HepG2 (cell line): ENCODE results near the gene GAL3ST2. TPM values are rescaled to one million over a fixed set of nuclear protein-coding genes. Genes with fewer than 3 reads are reported as not detected.

Experiments used
- FOXK1 ChIP-seq: sonication (generic); formaldehyde crosslinking; IDR thresholded peaks from 2 replicates; pipeline ENCODE4 v1.4.0; 2020; ENCODE audit warnings: low read depth, missing genetic modification reagents, borderline replicate concordance
- HMGXB3 ChIP-seq: sonication (generic); formaldehyde crosslinking; IDR thresholded peaks from 2 replicates; pipeline ENCODE4 v1.4.0; 2020; ENCODE audit warnings: missing genetic modification reagents, borderline replicate concordance
- HOXA3 ChIP-seq: sonication (generic); formaldehyde crosslinking; IDR thresholded peaks from 2 replicates; pipeline ENCODE4 v1.5.0; 2020; ENCODE audit warnings: missing genetic modification reagents
- RFX1 ChIP-seq: fragments of 450-650 bp; IDR thresholded peaks from 2 replicates; pipeline ENCODE4 v1.6.1; 2017
- SATB2 ChIP-seq: sonication (generic); formaldehyde crosslinking; IDR thresholded peaks from 2 replicates; pipeline ENCODE4 v1.5.0; 2020; ENCODE audit warnings: missing genetic modification reagents
- SIX4 ChIP-seq: sonication (generic); formaldehyde crosslinking; IDR thresholded peaks from 2 replicates; pipeline ENCODE4 v1.4.0; 2020; ENCODE audit warnings: missing genetic modification reagents
- THAP11 ChIP-seq: IDR thresholded peaks from 2 replicates; pipeline ENCODE4 v1.6.1; 2016; ENCODE audit warnings: missing biosample characterization, missing genetic modification reagents
- ZNF3 ChIP-seq: IDR thresholded peaks from 2 replicates; pipeline ENCODE4 v1.7.0; 2017; ENCODE audit warnings: inconsistent platforms
- ZNF44 ChIP-seq: sonication (generic); formaldehyde crosslinking; IDR thresholded peaks from 2 replicates; pipeline ENCODE4 v1.5.1; 2020; ENCODE audit warnings: mild to moderate bottlenecking, missing genetic modification reagents
- ZNF816 ChIP-seq: sonication (generic); formaldehyde crosslinking; IDR thresholded peaks from 2 replicates; pipeline ENCODE4 v1.8.0; 2022; ENCODE audit warnings: missing genetic modification reagents, mild to moderate bottlenecking, borderline replicate concordance
- polyA plus RNA-seq, 8 experiments: library from polyadenylated mRNA; depleted of rRNA in 3 of 8; stranded (reverse) in 7 of 8; unstranded in 1 of 8; fragments of >200 nt; fragmentation: Illumina TruSeq in 4 of 8; extraction: Trizol in 4 of 8; gene quantifications; 2 replicates each; pipeline versions ENCODE4 v1.2.1 to v1.2.3, GENCODE V29; 2011 to 2016; ENCODE audit warnings: low read depth in 4 of 8, missing spikeins in 1 of 8, mixed read lengths in 1 of 8; ENCODE audit not compliant: insufficient read depth in 1 of 8
- total RNA-seq, 5 experiments: library from RNA; depleted of rRNA; stranded (reverse); fragments of >200 nt; fragmentation: Illumina TruSeq; extraction: Trizol; gene quantifications; 2 replicates each; pipeline ENCODE4 v1.2.3, GENCODE V29; 2016; ENCODE audit warnings: low read depth in 1 of 5
- TF ChIP-seq, protein P1 (sequence below): sonication (generic); formaldehyde crosslinking; IDR thresholded peaks from 2 replicates; pipeline ENCODE4 v1.4.0; 2020; ENCODE audit warnings: missing genetic modification reagents
- TF ChIP-seq, protein P2 (sequence below): IDR thresholded peaks from 2 replicates; pipeline ENCODE4 v1.6.1; 2016; ENCODE audit warnings: mild to moderate bottlenecking
- TF ChIP-seq, protein P3 (sequence below): IDR thresholded peaks from 2 replicates; pipeline ENCODE4 v1.6.1; 2016
- TF ChIP-seq, protein P4 (sequence below): IDR thresholded peaks from 2 replicates; pipeline ENCODE4 v1.6.1; 2012; ENCODE audit warnings: inconsistent platforms
- TF ChIP-seq, protein P5 (sequence below): sonication (generic); formaldehyde crosslinking; IDR thresholded peaks from 2 replicates; pipeline ENCODE4 v1.4.0; 2020; ENCODE audit warnings: missing genetic modification reagents

Gene GAL3ST2
- total and polyA plus RNA-seq, 2 of the 13 experiments (the other 11 are each of a cell fraction or from before 2014, with no cell fraction given): 0.17 to 0.20 TPM

- TF ChIP-seq, protein P1, sequence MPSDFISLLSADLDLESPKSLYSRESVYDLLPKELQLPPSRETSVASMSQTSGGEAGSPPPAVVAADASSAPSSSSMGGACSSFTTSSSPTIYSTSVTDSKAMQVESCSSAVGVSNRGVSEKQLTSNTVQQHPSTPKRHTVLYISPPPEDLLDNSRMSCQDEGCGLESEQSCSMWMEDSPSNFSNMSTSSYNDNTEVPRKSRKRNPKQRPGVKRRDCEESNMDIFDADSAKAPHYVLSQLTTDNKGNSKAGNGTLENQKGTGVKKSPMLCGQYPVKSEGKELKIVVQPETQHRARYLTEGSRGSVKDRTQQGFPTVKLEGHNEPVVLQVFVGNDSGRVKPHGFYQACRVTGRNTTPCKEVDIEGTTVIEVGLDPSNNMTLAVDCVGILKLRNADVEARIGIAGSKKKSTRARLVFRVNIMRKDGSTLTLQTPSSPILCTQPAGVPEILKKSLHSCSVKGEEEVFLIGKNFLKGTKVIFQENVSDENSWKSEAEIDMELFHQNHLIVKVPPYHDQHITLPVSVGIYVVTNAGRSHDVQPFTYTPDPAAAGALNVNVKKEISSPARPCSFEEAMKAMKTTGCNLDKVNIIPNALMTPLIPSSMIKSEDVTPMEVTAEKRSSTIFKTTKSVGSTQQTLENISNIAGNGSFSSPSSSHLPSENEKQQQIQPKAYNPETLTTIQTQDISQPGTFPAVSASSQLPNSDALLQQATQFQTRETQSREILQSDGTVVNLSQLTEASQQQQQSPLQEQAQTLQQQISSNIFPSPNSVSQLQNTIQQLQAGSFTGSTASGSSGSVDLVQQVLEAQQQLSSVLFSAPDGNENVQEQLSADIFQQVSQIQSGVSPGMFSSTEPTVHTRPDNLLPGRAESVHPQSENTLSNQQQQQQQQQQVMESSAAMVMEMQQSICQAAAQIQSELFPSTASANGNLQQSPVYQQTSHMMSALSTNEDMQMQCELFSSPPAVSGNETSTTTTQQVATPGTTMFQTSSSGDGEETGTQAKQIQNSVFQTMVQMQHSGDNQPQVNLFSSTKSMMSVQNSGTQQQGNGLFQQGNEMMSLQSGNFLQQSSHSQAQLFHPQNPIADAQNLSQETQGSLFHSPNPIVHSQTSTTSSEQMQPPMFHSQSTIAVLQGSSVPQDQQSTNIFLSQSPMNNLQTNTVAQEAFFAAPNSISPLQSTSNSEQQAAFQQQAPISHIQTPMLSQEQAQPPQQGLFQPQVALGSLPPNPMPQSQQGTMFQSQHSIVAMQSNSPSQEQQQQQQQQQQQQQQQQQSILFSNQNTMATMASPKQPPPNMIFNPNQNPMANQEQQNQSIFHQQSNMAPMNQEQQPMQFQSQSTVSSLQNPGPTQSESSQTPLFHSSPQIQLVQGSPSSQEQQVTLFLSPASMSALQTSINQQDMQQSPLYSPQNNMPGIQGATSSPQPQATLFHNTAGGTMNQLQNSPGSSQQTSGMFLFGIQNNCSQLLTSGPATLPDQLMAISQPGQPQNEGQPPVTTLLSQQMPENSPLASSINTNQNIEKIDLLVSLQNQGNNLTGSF (CRISPR knock-in tag): no peak
- TF ChIP-seq SIX4 (CRISPR knock-in tag) (peak; percentile 98), ZNF3 (CRISPR knock-in tag) (0 out of 2 replicates have a peak, but pooled peaks have one; percentile 45), ZNF44 (CRISPR knock-in tag) (peak; percentile 56; the same call in 1 of the 2 replicates), HOXA3 (peak; percentile 48; the same call in 1 of the 2 replicates), RFX1 (no peak), HMGXB3 (CRISPR knock-in tag) (no peak), FOXK1 (CRISPR knock-in tag) (no peak; the same call in 1 of the 2 replicates), THAP11 (CRISPR knock-in tag) (peak; percentile 34; the same call in 1 of the 2 replicates), SATB2 (CRISPR knock-in tag) (peak; percentile 78), ZNF816 (no peak)
- TF ChIP-seq, protein P2, sequence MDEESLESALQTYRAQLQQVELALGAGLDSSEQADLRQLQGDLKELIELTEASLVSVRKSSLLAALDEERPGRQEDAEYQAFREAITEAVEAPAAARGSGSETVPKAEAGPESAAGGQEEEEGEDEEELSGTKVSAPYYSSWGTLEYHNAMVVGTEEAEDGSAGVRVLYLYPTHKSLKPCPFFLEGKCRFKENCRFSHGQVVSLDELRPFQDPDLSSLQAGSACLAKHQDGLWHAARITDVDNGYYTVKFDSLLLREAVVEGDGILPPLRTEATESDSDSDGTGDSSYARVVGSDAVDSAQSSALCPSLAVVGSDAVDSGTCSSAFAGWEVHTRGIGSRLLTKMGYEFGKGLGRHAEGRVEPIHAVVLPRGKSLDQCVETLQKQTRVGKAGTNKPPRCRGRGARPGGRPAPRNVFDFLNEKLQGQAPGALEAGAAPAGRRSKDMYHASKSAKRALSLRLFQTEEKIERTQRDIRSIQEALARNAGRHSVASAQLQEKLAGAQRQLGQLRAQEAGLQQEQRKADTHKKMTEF: peak; percentile 62; the same call in 1 of the 2 replicates
- TF ChIP-seq, protein P3, sequence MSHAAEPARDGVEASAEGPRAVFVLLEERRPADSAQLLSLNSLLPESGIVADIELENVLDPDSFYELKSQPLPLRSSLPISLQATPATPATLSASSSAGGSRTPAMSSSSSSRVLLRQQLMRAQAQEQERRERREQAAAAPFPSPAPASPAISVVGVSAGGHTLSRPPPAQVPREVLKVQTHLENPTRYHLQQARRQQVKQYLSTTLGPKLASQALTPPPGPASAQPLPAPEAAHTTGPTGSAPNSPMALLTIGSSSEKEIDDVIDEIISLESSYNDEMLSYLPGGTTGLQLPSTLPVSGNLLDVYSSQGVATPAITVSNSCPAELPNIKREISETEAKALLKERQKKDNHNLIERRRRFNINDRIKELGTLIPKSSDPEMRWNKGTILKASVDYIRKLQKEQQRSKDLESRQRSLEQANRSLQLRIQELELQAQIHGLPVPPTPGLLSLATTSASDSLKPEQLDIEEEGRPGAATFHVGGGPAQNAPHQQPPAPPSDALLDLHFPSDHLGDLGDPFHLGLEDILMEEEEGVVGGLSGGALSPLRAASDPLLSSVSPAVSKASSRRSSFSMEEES (CRISPR knock-in tag): peak; percentile 79; the same call in 1 of the 2 replicates
- TF ChIP-seq, protein P4, sequence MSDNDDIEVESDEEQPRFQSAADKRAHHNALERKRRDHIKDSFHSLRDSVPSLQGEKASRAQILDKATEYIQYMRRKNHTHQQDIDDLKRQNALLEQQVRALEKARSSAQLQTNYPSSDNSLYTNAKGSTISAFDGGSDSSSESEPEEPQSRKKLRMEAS: peak; percentile 99
- TF ChIP-seq, protein P5, sequence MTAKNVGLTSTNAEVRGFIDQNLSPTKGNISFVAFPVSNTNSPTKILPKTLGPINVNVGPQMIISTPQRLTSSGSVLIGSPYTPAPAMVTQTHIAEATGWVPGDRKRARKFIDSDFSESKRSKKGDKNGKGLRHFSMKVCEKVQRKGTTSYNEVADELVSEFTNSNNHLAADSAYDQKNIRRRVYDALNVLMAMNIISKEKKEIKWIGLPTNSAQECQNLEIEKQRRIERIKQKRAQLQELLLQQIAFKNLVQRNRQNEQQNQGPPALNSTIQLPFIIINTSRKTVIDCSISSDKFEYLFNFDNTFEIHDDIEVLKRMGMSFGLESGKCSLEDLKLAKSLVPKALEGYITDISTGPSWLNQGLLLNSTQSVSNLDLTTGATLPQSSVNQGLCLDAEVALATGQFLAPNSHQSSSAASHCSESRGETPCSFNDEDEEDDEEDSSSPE (CRISPR knock-in tag): peak; percentile 92
These were observed 5.1 kb upstream of the GAL3ST2 start (continued) for GRCh38 chr2:241771286-241772062.
